GOT3 (cell line): ENCODE data around the gene PTPN14.

Source experiments
- DNase-seq: peaks from one replicate; lab custom pipeline; 2025; ENCODE audit warnings: mixed read lengths; lab: John Stamatoyannopoulos, UW

Gene PTPN14

GRCh38 chr1:214331827-214332423 is 219.5 kb downstream of the PTPN14 start:
- no peak for DNase-seq

GRCh38 chr1:214331180-214331579 is 220.2 kb downstream of the PTPN14 start:
- no peak for DNase-seq

DNA sequence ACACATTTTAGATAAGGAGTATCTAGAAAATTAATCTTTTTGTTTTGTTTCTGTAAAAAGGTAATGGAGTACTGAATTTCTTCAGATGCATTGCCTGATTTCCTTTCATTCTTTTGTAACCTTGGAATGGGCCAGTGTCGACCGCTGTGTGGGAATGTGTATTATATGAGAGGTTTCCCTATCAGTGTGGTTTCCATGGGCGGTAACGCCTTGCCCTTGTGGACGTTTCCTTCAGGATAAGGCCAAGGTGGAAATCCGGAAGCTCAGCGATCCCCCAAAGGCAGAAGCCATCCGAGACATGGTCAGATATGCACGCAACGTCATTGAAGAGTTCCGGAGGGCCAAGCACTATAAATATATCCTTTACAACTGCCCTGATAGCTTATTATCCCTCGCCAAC is 220.7 kb downstream of the PTPN14 start:
- DNase-seq, result no peak

GRCh38 chr1:214330222-214330621 is 221.2 kb downstream of the PTPN14 start:
- no peak for DNase-seq

- DNase-seq, result no peak
These were observed 221.8 kb downstream of the PTPN14 start for GRCh38 chr1:214329470-214330220.

- DNase-seq, result no peak
These were observed 222.5 kb downstream of the PTPN14 start for GRCh38 chr1:214328770-214329469.

DNA sequence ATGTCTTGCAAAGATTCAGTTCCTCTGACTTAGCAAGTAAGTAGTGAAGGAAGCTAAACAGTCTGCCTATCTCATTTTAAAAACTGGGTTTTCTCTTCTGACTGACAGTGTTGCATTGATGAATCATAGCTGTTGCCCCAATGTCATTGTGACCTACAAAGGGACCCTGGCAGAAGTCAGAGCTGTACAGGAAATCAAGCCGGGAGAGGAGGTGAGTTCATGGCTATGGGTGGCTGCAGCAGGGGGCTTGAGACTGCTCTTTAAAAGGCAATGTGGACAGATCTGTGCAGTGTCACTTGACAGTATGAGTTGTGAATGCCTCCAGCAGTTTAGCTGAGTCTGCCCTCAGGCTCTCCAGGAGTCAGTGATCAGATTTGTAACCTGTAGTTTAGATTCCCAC is 223.9 kb downstream of the PTPN14 start:
- DNase-seq, result no peak

- no peak for DNase-seq
These were observed 225.0 kb downstream of the PTPN14 start for GRCh38 chr1:214326406-214326805.

GRCh38 chr1:214324896-214325800 is 226.3 kb downstream of the PTPN14 start:
- no peak for DNase-seq

GRCh38 chr1:214321705-214322453 is 229.5 kb downstream of the PTPN14 start:
- no peak for DNase-seq

GRCh38 chr1:214319938-214320337 is 231.5 kb downstream of the PTPN14 start:
- DNase-seq, result no peak

DNA sequence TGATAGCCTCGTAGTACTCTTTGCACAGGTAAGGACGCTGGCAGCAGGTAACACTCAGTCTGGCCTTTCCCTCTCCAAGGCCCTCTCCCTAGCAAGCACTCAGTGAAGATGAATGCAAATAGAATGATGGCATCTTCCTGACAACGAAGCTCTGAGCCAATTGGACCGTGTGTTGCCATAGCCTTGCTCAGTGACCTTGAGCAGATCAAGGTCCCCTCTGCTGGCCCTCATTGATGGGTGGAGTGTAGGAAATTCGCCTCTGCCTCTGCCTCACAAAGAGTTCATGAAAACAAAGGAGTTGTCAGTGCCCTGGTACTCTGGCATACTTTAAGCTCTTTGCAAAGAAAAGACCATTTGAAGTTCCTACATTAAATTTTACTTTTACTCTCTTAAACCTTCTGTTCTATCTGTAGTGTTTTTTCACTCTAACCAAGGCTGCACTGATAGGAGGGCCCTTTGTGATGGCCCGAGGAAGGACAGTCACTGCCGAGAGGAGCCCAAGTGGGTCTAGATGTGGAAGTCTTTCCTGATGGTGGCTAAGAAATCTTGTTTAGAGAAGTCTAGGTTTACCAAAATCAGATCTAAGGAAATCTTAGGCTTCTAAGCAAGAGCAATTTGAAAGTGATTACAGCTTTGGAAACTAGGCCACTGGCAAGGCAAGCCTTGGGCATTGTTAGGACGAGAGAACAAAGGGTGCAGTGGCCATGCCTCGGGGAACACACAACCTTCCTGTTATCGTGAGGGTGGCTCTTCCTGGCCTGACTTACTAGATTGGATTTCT is 232.3 kb downstream of the PTPN14 start:
- DNase-seq, result no peak

GRCh38 chr1:214318356-214318755 is 233.0 kb downstream of the PTPN14 start:
- DNase-seq, result no peak

- no peak for DNase-seq
These were observed 233.7 kb downstream of the PTPN14 start for GRCh38 chr1:214317734-214318133.

DNA sequence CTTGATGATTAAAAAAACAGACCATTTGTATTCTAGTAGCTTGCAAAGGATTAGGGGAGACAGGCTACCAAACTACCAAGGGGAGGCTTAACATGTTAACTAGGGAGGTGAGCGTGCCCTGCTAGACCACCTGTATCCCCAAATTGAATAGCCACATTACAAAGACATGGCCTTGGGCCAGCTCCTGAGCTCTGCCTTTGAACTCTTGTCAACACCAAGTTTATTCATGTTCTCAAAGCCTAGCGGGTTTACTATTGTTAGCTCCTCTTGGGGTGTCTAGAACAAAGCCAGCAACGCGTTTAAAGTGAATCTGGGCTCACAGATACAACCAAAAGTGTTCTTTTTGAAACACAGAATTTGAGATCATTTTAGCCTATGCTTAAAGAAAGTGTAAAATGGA is 234.1 kb downstream of the PTPN14 start:
- no peak for DNase-seq

DNA sequence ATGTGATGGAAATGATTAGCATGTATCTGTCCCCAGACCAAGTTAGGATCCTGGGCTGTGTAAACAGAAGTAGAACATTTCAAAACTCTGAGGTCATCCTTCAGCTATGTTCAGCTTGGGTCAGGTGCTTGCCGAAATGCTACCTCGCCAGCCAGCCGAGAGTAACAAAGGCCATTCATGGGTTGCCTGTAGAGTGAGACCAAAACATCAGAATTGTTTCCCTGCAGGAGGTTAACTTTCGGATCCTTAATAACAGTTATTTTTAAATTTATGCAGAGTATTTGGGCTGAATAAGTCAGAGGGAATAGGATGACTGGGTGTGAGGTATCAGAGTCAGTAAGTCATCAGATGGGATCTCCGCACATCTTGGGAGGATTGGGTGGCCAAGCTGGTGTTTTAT is 234.8 kb downstream of the PTPN14 start:
- no peak for DNase-seq

DNA sequence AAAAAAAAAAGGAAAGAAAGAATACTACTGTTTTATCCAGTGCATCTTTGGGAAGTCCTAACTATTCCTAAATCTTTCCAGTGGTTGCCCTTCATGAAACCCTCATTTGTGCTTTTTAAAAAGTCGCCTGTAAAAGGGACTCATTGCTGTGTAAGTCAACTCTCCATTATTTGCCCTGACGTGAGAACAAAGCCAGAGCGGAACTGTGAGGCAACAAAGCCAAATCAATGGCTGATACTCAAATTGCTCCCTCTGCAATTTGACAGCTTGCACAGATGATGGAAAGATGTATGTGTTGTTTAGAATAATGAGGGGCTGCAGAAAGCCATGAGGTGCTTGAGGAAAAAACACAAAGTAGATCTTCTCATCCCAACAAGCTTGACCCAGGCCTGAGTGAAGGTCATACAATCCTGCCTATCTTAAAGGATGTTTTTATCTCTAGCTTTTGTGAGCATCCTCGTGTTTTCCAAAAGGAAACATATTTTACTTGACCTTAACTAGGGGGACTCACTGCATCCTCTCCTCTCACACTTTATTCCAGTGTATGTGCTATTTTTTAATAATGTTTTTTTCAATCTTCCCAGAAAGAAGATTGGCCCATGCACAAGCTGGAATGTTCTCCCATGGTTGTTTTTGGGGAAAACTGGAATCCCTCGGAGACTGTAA is 237.1 kb downstream of the PTPN14 start:
- no peak for DNase-seq

GRCh38 chr1:214312530-214313051 is 238.8 kb downstream of the PTPN14 start:
- DNase-seq, result no peak

DNA sequence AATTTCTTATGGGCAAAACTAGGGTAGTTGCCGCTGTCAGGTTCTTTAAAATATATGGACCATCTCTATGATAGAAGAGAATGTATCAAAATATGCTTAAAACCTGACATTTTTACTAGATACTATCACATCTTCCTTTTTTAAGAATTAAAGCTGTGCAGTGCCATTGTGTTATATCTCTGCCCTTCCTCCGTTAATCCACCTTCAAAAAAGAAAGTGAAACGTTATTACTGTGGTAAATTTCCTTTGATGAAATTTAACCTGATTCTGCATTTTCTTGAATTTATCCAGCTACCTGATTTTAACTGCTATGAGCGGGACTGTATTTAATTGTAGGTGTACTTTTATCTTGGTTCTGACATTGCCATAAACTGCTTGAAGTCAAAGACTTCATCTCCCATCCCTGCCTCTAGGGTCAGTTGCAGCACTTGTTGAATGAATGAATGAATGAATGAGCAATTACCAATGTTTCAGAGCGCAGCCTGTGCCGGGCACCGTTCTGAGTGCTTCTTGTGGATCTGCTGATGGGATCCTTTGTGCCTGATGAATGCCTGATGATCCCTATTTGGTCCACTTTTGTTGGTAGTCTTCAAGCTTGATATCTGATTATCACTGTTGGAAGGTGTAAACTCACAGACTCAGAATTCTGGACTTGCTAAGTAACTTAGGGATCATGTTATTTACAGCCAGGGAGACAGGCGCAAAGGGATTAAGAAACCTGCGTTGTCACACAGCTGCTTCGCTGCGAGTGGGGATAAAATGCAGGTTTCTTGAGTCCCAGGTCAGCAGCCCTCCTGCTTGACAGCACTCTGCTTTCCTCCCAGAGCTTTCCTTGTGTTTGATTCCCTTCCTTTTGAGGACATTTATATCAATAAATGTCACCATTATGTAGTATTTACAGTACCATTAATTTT is 240.4 kb downstream of the PTPN14 start:
- DNase-seq, result no peak
